WTC11 (cell line): ENCODE measurements around the gene PTGIS. TPM values are rescaled to one million over a fixed set of nuclear protein-coding genes. Genes with fewer than 3 reads are reported as not detected.

Source experiments
- ATAC-seq: fragments of 200-7000 bp; cut with Tn5 transposase; 2 replicates; pipeline ENCODE4 v1.10.0; 2021; ENCODE audit warnings: mild to moderate bottlenecking, moderate library complexity
- CTCF ChIA-PET: fragments of 300-600 bp; sonication (Branson Sonifier 250); formaldehyde crosslinking; loops from one replicate; lab custom pipeline; 2021; ENCODE audit warnings: antibody characterized with exemption; lab: Charles Lee
- POLR2A ChIA-PET: fragments of 350-600 bp; sonication (Branson Sonifier 250); formaldehyde crosslinking; loops from one replicate; lab custom pipeline; 2021; ENCODE audit warnings: antibody characterized with exemption; lab: Charles Lee
- DNase-seq: peaks from one replicate; pipeline ENCODE4 v3.0.0; 2021; ENCODE audit warnings: low spot score
- H3K27ac Mint-ChIP-seq: 2 replicates; pipeline ENCODE4 v1.8.0; 2021; ENCODE audit warnings: mixed read lengths
- H3K27me3 Mint-ChIP-seq: 2 replicates; pipeline ENCODE4 v1.8.0; 2021; ENCODE audit warnings: low read depth, mild to moderate bottlenecking, moderate library complexity, mixed read lengths
- H3K36me3 Mint-ChIP-seq: 2 replicates; pipeline ENCODE4 v1.8.0; 2021; ENCODE audit warnings: mixed read lengths
- H3K4me1 Mint-ChIP-seq: 2 replicates; pipeline ENCODE4 v1.8.0; 2022; ENCODE audit warnings: mixed read lengths
- H3K4me3 Mint-ChIP-seq: 2 replicates; pipeline ENCODE4 v1.8.0; 2021; ENCODE audit warnings: mild to moderate bottlenecking, moderate library complexity, mixed read lengths
- H3K9me3 Mint-ChIP-seq: 2 replicates; pipeline ENCODE4 v1.8.0; 2021; ENCODE audit warnings: mixed read lengths
- ATF2 ChIP-seq: sonication (generic); formaldehyde crosslinking; IDR thresholded peaks from 2 replicates; pipeline ENCODE4 v1.8.1; 2022; ENCODE audit warnings: low read depth, missing genetic modification reagents, borderline replicate concordance
- ATF3 ChIP-seq: sonication (generic); formaldehyde crosslinking; conservative IDR thresholded peaks from 2 replicates; pipeline ENCODE4 v1.8.1; 2022; ENCODE audit warnings: mild to moderate bottlenecking, missing genetic modification reagents
- ELF4 ChIP-seq: sonication (generic); formaldehyde crosslinking; IDR thresholded peaks from 2 replicates; pipeline ENCODE4 v1.8.1; 2022; ENCODE audit warnings: low read depth, mild to moderate bottlenecking, moderate library complexity, missing genetic modification reagents
- ESRRA ChIP-seq: sonication (generic); formaldehyde crosslinking; IDR thresholded peaks from 2 replicates; pipeline ENCODE4 v1.8.1; 2022; ENCODE audit warnings: mild to moderate bottlenecking, missing genetic modification reagents, borderline replicate concordance
- ETV6 ChIP-seq: sonication (generic); formaldehyde crosslinking; IDR thresholded peaks from 2 replicates; pipeline ENCODE4 v1.8.1; 2022; ENCODE audit warnings: mild to moderate bottlenecking, missing genetic modification reagents
- GABPB1 ChIP-seq: sonication (generic); formaldehyde crosslinking; IDR thresholded peaks from 2 replicates; pipeline ENCODE4 v1.8.1; 2023; ENCODE audit warnings: mild to moderate bottlenecking, missing genetic modification reagents
- IRF2 ChIP-seq: sonication (generic); formaldehyde crosslinking; IDR thresholded peaks from 2 replicates; pipeline ENCODE4 v1.8.0; 2022; ENCODE audit warnings: low read depth, missing genetic modification reagents, borderline replicate concordance
- KAT7 ChIP-seq: sonication (generic); formaldehyde crosslinking; IDR thresholded peaks from 2 replicates; pipeline ENCODE4 v1.8.1; 2023; ENCODE audit warnings: missing genetic modification reagents, mild to moderate bottlenecking, borderline replicate concordance
- MAX ChIP-seq: sonication (generic); formaldehyde crosslinking; IDR thresholded peaks from 2 replicates; pipeline ENCODE4 v1.8.0; 2022; ENCODE audit warnings: mild to moderate bottlenecking, missing genetic modification reagents
- NR1H2 ChIP-seq: sonication (generic); formaldehyde crosslinking; IDR thresholded peaks from 2 replicates; pipeline ENCODE4 v1.9.0; 2021; ENCODE audit warnings: mild to moderate bottlenecking, moderate library complexity, missing genetic modification reagents
- SMAD3 ChIP-seq: sonication (generic); formaldehyde crosslinking; IDR thresholded peaks from 2 replicates; pipeline ENCODE4 v1.8.0; 2022; ENCODE audit warnings: missing genetic modification reagents, mild to moderate bottlenecking, borderline replicate concordance
- SMAD4 ChIP-seq: sonication (generic); formaldehyde crosslinking; IDR thresholded peaks from 2 replicates; pipeline ENCODE4 v1.8.0; 2022; ENCODE audit warnings: mild to moderate bottlenecking, missing genetic modification reagents
- SP1 ChIP-seq: sonication (generic); formaldehyde crosslinking; conservative IDR thresholded peaks from 2 replicates; pipeline ENCODE4 v1.8.1; 2022; ENCODE audit warnings: missing genetic modification reagents
- ZBTB21 ChIP-seq: sonication (generic); formaldehyde crosslinking; IDR thresholded peaks from 2 replicates; pipeline ENCODE4 v1.8.1; 2023; ENCODE audit warnings: mild to moderate bottlenecking, missing genetic modification reagents, borderline replicate concordance
- ZNF219 ChIP-seq: sonication (generic); formaldehyde crosslinking; IDR thresholded peaks from 2 replicates; pipeline ENCODE4 v1.8.0; 2023; ENCODE audit warnings: missing genetic modification reagents, mild to moderate bottlenecking, borderline replicate concordance
- ZNF317 ChIP-seq: sonication (generic); formaldehyde crosslinking; IDR thresholded peaks from 2 replicates; pipeline ENCODE4 v1.8.1; 2023; ENCODE audit warnings: low read depth, mild to moderate bottlenecking, moderate library complexity, missing genetic modification reagents, borderline replicate concordance
- ZNF416 ChIP-seq: fragments of 250-450 bp; sonication (Bioruptor Pico); IDR thresholded peaks from 2 replicates; pipeline ENCODE4 v1.9.0; 2021; ENCODE audit warnings: mild to moderate bottlenecking, inconsistent platforms
- total RNA-seq: library from RNA; stranded (reverse); gene quantifications from 3 replicates; pipeline ENCODE4 v1.2.3, GENCODE V29; 2021
- TF ChIP-seq, protein P1 (sequence below): sonication (generic); formaldehyde crosslinking; IDR thresholded peaks from 2 replicates; pipeline ENCODE4 v1.8.1; 2023; ENCODE audit warnings: mild to moderate bottlenecking, missing genetic modification reagents, moderate library complexity
- TF ChIP-seq, protein P2 (sequence below): fragments of 200-600 bp; IDR thresholded peaks from 2 replicates; pipeline ENCODE4 v1.8.0; 2022; ENCODE audit warnings: antibody characterized with exemption
- TF ChIP-seq, protein P3 (sequence below): sonication (generic); formaldehyde crosslinking; IDR thresholded peaks from 2 replicates; pipeline ENCODE4 v1.8.1; 2022; ENCODE audit warnings: mild to moderate bottlenecking, missing genetic modification reagents, moderate library complexity, borderline replicate concordance
- TF ChIP-seq, protein P4 (sequence below): sonication (generic); formaldehyde crosslinking; IDR thresholded peaks from 2 replicates; pipeline ENCODE4 v1.8.0; 2023; ENCODE audit warnings: missing genetic modification reagents, mild to moderate bottlenecking, borderline replicate concordance
- TF ChIP-seq, protein P5 (sequence below): fragments of 250-450 bp; sonication (Bioruptor Pico); conservative IDR thresholded peaks from 2 replicates; pipeline ENCODE4 v1.9.0; 2021; ENCODE audit warnings: mild to moderate bottlenecking

The PTGIS gene
- total RNA-seq, 1 experiment from 2014 or later: 24.3 TPM

GRCh38 chr20:49484180-49485140, 83.5 kb downstream of the PTGIS start (continued):
- TF ChIP-seq, protein P1, sequence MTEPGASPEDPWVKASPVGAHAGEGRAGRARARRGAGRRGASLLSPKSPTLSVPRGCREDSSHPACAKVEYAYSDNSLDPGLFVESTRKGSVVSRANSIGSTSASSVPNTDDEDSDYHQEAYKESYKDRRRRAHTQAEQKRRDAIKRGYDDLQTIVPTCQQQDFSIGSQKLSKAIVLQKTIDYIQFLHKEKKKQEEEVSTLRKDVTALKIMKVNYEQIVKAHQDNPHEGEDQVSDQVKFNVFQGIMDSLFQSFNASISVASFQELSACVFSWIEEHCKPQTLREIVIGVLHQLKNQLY: no peak
- TF ChIP-seq, protein P2, sequence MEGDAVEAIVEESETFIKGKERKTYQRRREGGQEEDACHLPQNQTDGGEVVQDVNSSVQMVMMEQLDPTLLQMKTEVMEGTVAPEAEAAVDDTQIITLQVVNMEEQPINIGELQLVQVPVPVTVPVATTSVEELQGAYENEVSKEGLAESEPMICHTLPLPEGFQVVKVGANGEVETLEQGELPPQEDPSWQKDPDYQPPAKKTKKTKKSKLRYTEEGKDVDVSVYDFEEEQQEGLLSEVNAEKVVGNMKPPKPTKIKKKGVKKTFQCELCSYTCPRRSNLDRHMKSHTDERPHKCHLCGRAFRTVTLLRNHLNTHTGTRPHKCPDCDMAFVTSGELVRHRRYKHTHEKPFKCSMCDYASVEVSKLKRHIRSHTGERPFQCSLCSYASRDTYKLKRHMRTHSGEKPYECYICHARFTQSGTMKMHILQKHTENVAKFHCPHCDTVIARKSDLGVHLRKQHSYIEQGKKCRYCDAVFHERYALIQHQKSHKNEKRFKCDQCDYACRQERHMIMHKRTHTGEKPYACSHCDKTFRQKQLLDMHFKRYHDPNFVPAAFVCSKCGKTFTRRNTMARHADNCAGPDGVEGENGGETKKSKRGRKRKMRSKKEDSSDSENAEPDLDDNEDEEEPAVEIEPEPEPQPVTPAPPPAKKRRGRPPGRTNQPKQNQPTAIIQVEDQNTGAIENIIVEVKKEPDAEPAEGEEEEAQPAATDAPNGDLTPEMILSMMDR: peak; percentile 65
- no peak for TF ChIP-seq SMAD3 (CRISPR knock-in tag)
- TF ChIP-seq KAT7 (CRISPR knock-in tag): 0 out of 2 replicates have a peak, but pooled peaks have one; percentile 13
- TF ChIP-seq ATF2: no peak
- no peak for TF ChIP-seq SMAD4
- no peak for TF ChIP-seq ZNF416 (CRISPR knock-in tag)
- no peak for TF ChIP-seq ATF3 (CRISPR knock-in tag)
- TF ChIP-seq, protein P3, sequence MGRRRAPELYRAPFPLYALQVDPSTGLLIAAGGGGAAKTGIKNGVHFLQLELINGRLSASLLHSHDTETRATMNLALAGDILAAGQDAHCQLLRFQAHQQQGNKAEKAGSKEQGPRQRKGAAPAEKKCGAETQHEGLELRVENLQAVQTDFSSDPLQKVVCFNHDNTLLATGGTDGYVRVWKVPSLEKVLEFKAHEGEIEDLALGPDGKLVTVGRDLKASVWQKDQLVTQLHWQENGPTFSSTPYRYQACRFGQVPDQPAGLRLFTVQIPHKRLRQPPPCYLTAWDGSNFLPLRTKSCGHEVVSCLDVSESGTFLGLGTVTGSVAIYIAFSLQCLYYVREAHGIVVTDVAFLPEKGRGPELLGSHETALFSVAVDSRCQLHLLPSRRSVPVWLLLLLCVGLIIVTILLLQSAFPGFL (CRISPR knock-in tag): no peak
- peak; percentile 34; the same call in 1 of the 2 replicates for TF ChIP-seq MAX (CRISPR knock-in tag)

DNA sequence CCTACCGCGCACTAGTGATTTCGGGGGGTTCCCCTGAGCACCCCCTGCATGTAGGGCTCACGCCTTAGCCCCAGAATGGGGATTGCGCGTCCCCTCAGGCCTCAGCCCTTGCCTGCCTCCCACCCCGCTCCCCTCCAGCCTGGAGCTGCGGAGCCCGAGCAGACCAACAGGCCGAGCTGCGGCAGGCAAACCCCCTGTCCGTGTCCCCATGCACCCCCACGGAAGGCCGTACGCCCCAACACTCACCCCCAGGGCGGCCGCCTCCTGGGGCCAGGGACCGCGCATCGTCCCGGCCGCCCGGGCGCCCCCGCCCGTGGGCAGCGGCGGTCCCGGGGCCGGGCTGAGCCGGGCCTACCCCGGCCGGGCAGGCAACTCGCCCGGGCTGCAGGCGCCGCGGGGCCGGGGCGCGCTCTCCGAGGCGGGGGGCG, 84.2 kb downstream of the PTGIS start:
- Mint-ChIP-seq H3K27me3 (peaks cover 48% of the 10 kb centered on the region), H3K4me1 (no peaks in the 10 kb centered on the region; the same call in 1 of the 2 replicates), H3K9me3 (no peaks in the 10 kb centered on the region), H3K27ac (no peak overlapping the region), H3K4me3 (peak overlapping the region; percentile 67), H3K36me3 (no peaks in the 10 kb centered on the region)
- DNase-seq: peak; percentile 34
- ChIA-PET POLR2A (interaction anchor here (0.6 to 1.4 kb wide), 3 partner anchors 22 to 150 kb away, joined by 3 to 5 read pairs (median 3); no protein-coding TSS in a partner anchor), CTCF (interaction anchor here (0.5 to 5.4 kb wide), 59 partner anchors 8 to 1310 kb away, joined by 3 to 121 read pairs (median 7); no protein-coding TSS in a partner anchor)
- ATAC-seq: peak; percentile 10
- TF ChIP-seq ESRRA (CRISPR knock-in tag): no peak
- no peak for TF ChIP-seq ZBTB21 (CRISPR knock-in tag)
- no peak for TF ChIP-seq ZNF219 (CRISPR knock-in tag)
- TF ChIP-seq, protein P4, sequence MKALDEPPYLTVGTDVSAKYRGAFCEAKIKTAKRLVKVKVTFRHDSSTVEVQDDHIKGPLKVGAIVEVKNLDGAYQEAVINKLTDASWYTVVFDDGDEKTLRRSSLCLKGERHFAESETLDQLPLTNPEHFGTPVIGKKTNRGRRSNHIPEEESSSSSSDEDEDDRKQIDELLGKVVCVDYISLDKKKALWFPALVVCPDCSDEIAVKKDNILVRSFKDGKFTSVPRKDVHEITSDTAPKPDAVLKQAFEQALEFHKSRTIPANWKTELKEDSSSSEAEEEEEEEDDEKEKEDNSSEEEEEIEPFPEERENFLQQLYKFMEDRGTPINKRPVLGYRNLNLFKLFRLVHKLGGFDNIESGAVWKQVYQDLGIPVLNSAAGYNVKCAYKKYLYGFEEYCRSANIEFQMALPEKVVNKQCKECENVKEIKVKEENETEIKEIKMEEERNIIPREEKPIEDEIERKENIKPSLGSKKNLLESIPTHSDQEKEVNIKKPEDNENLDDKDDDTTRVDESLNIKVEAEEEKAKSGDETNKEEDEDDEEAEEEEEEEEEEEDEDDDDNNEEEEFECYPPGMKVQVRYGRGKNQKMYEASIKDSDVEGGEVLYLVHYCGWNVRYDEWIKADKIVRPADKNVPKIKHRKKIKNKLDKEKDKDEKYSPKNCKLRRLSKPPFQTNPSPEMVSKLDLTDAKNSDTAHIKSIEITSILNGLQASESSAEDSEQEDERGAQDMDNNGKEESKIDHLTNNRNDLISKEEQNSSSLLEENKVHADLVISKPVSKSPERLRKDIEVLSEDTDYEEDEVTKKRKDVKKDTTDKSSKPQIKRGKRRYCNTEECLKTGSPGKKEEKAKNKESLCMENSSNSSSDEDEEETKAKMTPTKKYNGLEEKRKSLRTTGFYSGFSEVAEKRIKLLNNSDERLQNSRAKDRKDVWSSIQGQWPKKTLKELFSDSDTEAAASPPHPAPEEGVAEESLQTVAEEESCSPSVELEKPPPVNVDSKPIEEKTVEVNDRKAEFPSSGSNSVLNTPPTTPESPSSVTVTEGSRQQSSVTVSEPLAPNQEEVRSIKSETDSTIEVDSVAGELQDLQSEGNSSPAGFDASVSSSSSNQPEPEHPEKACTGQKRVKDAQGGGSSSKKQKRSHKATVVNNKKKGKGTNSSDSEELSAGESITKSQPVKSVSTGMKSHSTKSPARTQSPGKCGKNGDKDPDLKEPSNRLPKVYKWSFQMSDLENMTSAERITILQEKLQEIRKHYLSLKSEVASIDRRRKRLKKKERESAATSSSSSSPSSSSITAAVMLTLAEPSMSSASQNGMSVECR (CRISPR knock-in tag): no peak
- TF ChIP-seq NR1H2 (CRISPR knock-in tag): no peak
- no peak for TF ChIP-seq SP1 (CRISPR knock-in tag)
- TF ChIP-seq, protein P5, sequence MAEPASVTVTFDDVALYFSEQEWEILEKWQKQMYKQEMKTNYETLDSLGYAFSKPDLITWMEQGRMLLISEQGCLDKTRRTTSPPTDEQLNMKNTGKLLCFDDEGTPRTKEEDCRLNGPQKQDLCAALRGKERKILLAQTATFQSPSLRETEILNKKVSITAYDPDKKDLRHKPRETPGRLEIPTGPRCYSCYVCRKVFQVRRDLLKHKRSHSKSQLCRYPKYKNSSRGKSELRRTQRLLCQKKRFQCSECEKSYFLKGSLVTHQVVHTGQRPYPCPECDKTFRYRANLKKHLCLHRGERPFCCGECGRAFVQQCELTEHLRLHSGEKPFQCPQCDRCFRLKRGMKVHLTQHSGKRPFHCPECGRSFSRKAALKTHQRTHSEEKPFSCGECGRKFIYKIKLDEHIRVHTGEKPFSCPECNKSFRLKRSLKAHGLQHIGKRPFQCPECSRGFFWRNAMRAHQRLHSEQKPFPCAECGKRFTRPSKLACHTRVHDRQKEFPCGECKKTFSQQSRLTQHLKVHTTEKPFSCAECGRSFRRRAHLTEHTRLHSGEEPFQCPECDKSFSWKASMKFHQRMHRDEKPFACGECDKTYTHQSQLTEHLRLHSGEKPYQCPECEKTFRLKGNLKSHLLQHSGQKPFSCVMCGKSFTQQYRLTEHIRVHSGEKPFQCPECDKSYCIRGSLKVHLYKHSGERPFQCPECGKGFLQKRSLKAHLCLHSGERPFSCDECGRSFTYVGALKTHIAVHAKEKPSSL (CRISPR knock-in tag): no peak
- TF ChIP-seq ELF4 (CRISPR knock-in tag): no peak
- no peak for TF ChIP-seq IRF2 (CRISPR knock-in tag)
- TF ChIP-seq ZNF416 (CRISPR knock-in tag): no peak
- TF ChIP-seq ZNF317: no peak
- no peak for TF ChIP-seq ETV6 (CRISPR knock-in tag)
- TF ChIP-seq GABPB1 (CRISPR knock-in tag): no peak
